ENCODE measurements around the gene TPH2. TPM values are rescaled to one million over a fixed set of nuclear protein-coding genes. Genes with fewer than 3 reads are reported as not detected.

TPH2 gene
- total and polyA plus RNA-seq, 2 of the 13 experiments (the other 11 are each of a cell fraction or from before 2014, with no cell fraction given) = not detected

GRCh38 chr12:71938728-71939385 lies at the start of gene TPH2 (continued):
- no peak for TF ChIP-seq ZNF180 (CRISPR knock-in tag; IDR thresholded peaks at IDR 0.05; ENCODE audit: borderline replicate concordance, low read depth)
- TF ChIP-seq MEF2D (CRISPR knock-in tag; IDR thresholded peaks at IDR 0.05) = peak; percentile 66; the same call in 1 of the 2 replicates
- TF ChIP-seq SMAD3 (CRISPR knock-in tag; IDR thresholded peaks at IDR 0.05) = peak; percentile 93
- peak; percentile 70; the same call in 1 of the 2 replicates for TF ChIP-seq ZNF746 (CRISPR knock-in tag; IDR thresholded peaks at IDR 0.05)
- peak; percentile 68; the same call in 1 of the 2 replicates for TF ChIP-seq ZNF749 (CRISPR knock-in tag; IDR thresholded peaks at IDR 0.05; ENCODE audit: borderline replicate concordance)
- TF ChIP-seq NCOR1 (IDR thresholded peaks at IDR 0.05; ENCODE audit: borderline replicate concordance, low read length) = no peak
- peak; percentile 37; the same call in 1 of the 2 replicates for TF ChIP-seq ZBTB10 (CRISPR knock-in tag; IDR thresholded peaks at IDR 0.05; ENCODE audit: borderline replicate concordance)
- no peak for TF ChIP-seq BRD4 (CRISPR knock-in tag; IDR thresholded peaks at IDR 0.05)
- 0 out of 2 replicates have a peak, but pooled peaks have one; percentile 42 for TF ChIP-seq KMT2A (CRISPR knock-in tag; IDR thresholded peaks at IDR 0.05)
- peak; percentile 78; the same call in 1 of the 2 replicates for TF ChIP-seq ZFP1 (CRISPR knock-in tag; IDR thresholded peaks at IDR 0.05)
- TF ChIP-seq SIN3B (IDR thresholded peaks at IDR 0.05; ENCODE audit: low read length) = no peak
- no peak for TF ChIP-seq HNRNPLL (IDR thresholded peaks at IDR 0.05; ENCODE audit: low read depth, low read length, poor library complexity, severe bottlenecking)
- TF ChIP-seq MIER2 (CRISPR knock-in tag; IDR thresholded peaks at IDR 0.05) = peak; percentile 100
- no peak for TF ChIP-seq HNF4G (IDR thresholded peaks at IDR 0.05; ENCODE audit: borderline replicate concordance, low read depth, low read length)
- no peak for TF ChIP-seq HNF4G (CRISPR knock-in tag; IDR thresholded peaks at IDR 0.05; ENCODE audit: borderline replicate concordance, low read depth)
- peak; percentile 87; the same call in 1 of the 2 replicates for TF ChIP-seq ZNF891 (CRISPR knock-in tag; IDR thresholded peaks at IDR 0.05)
- TF ChIP-seq MYC (CRISPR knock-in tag; IDR thresholded peaks at IDR 0.05; ENCODE audit: borderline replicate concordance) = peak; percentile 22; the same call in 1 of the 2 replicates
- TF ChIP-seq CENPBD1 (CRISPR knock-in tag; IDR thresholded peaks at IDR 0.05; ENCODE audit: borderline replicate concordance, low read depth) = no peak
- TF ChIP-seq ZNF12 (CRISPR knock-in tag; IDR thresholded peaks at IDR 0.05) = peak; percentile 65; the same call in 1 of the 2 replicates
- no peak for TF ChIP-seq ZNF383 (CRISPR knock-in tag; IDR thresholded peaks at IDR 0.05; ENCODE audit: borderline replicate concordance)
- TF ChIP-seq ZSCAN20 (CRISPR knock-in tag; IDR thresholded peaks at IDR 0.05; ENCODE audit: borderline replicate concordance) = peak; percentile 87; the same call in 1 of the 2 replicates
- peak; percentile 82 for TF ChIP-seq HBP1 (CRISPR knock-in tag; IDR thresholded peaks at IDR 0.05; ENCODE audit: low read depth)
- peak; percentile 92 for TF ChIP-seq MXD3 (CRISPR knock-in tag; IDR thresholded peaks at IDR 0.05)
- no peak for TF ChIP-seq TCF7L2 (IDR thresholded peaks at IDR 0.05; ENCODE audit: low read depth, low read length)
- no peak for TF ChIP-seq FOXA1 (IDR thresholded peaks at IDR 0.05)
- no peak for TF ChIP-seq FOXA1 (CRISPR knock-in tag; IDR thresholded peaks at IDR 0.05)
- TF ChIP-seq NKX3-1 (CRISPR knock-in tag; IDR thresholded peaks at IDR 0.05) = peak; percentile 95
- TF ChIP-seq KLF12 (CRISPR knock-in tag; IDR thresholded peaks at IDR 0.05; ENCODE audit: borderline replicate concordance) = 0 out of 2 replicates have a peak, but pooled peaks have one; percentile 43

All from HepG2 (cell line).